ENCODE data around the gene SEM1.

SEM1 gene

DNA sequence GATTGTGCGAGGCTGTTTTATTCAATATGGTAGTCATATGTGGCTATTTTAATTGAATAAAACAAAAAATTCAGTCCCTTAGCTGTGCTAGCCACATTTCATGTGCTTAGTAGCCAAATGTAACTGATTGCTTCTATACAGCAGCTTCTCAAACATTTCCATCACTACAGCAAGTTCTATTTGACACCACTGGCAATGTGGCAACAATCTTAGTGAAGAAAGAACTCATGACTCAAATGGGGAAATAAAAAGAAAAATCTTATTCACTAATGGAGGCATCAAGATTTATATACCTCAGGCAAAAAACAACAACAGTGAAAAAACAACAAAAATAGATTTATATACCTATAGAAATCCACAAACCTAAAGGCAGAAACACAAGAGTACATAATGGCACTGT is 17.9 kb downstream of the SEM1 start:
- no peak overlapping the region for H4K91ac ChIP-seq (ENCODE audit: low read depth, low read length, poor library complexity)
- no peak overlapping the region for H3K4me2 ChIP-seq (ENCODE audit: insufficient read depth, low read length, poor library complexity, severe bottlenecking)
- peaks cover 0 to 5% of the 10 kb centered on the region in 2 donors for H3K9me3 ChIP-seq (replicated peaks in 1 of 2; ENCODE audit: control insufficient read depth in 2 of 2, insufficient read depth in 1 of 2, low read depth in 1 of 2, low read length in 2 of 2)
- no peaks in the 10 kb centered on the region for H3K4me1 ChIP-seq (ENCODE audit: control insufficient read depth in 2 of 2, insufficient read depth in 1 of 2, low read depth in 1 of 2, low read length in 2 of 2)
- H2BK12ac ChIP-seq (ENCODE audit: low read length): no peak overlapping the region
- no peak overlapping the region for H3K14ac ChIP-seq (ENCODE audit: low read length)
- no peak overlapping the region for H3K9ac ChIP-seq (ENCODE audit: low read depth, low read length, poor library complexity)
- H3K4me3 ChIP-seq (ENCODE audit: low read length in 2 of 2): no peak overlapping the region
- no peaks in the 10 kb centered on the region for H3K27me3 ChIP-seq (ENCODE audit: control insufficient read depth in 3 of 3, insufficient read depth in 3 of 3, low read depth in 1 of 3, low read length in 3 of 3)
- no CpG with 5 or more reads among the region's 1 CpG for WGBS, 2 donors (ENCODE audit: extremely low coverage in 2 of 2, insufficient read length in 2 of 2, insufficient replicate concordance in 1 of 2)
- H3K23ac ChIP-seq (ENCODE audit: low read depth, low read length, poor library complexity): no peak overlapping the region
- H3K18ac ChIP-seq (ENCODE audit: low read length): no peak overlapping the region
- H3K4ac ChIP-seq (ENCODE audit: low read length): no peak overlapping the region
- H2BK15ac ChIP-seq (ENCODE audit: low read length): no peak overlapping the region
- H2BK5ac ChIP-seq (ENCODE audit: low read length): no peak overlapping the region
- no peak overlapping the region for H3K27ac ChIP-seq (replicated peaks; ENCODE audit: low read length)
- DNase-seq (ENCODE audit: low spot score): no peak
- no peak overlapping the region for H2AFZ ChIP-seq (ENCODE audit: low read length)
- H4K8ac ChIP-seq (ENCODE audit: low read depth, low read length): no peak overlapping the region
- H3K36me3 ChIP-seq (replicated peaks in 1 of 2; ENCODE audit: control insufficient read depth in 2 of 2, insufficient read depth in 2 of 2, low read length in 2 of 2): peaks cover 0 to 72% of the 10 kb centered on the region in 2 donors
- no peaks in the 10 kb centered on the region for H3K79me1 ChIP-seq (ENCODE audit: low read depth, low read length)
- no peak overlapping the region for H2AK5ac ChIP-seq (ENCODE audit: low read depth, low read length)
- no peak overlapping the region for H2BK120ac ChIP-seq (ENCODE audit: low read depth, low read length)

GRCh38 chr7:96689414-96689813 is 20.2 kb downstream of the SEM1 start:
- H2BK15ac ChIP-seq (ENCODE audit: low read length): no peak overlapping the region
- no peak overlapping the region for H3K9ac ChIP-seq (ENCODE audit: low read depth, low read length, poor library complexity)
- H3K4me1 ChIP-seq (ENCODE audit: control insufficient read depth in 2 of 2, insufficient read depth in 1 of 2, low read depth in 1 of 2, low read length in 2 of 2): no peaks in the 10 kb centered on the region
- no peaks in the 10 kb centered on the region for H3K79me1 ChIP-seq (ENCODE audit: low read depth, low read length)
- H3K14ac ChIP-seq (ENCODE audit: low read length): no peak overlapping the region
- no peak overlapping the region for H3K23ac ChIP-seq (ENCODE audit: low read depth, low read length, poor library complexity)
- no peak overlapping the region for H3K27ac ChIP-seq (replicated peaks; ENCODE audit: low read length)
- no peak overlapping the region for H4K91ac ChIP-seq (ENCODE audit: low read depth, low read length, poor library complexity)
- H2BK12ac ChIP-seq (ENCODE audit: low read length): no peak overlapping the region
- no CpG with 5 or more reads among the region's 1 CpG for WGBS, 2 donors (ENCODE audit: extremely low coverage in 2 of 2, insufficient read length in 2 of 2, insufficient replicate concordance in 1 of 2)
- no peak for DNase-seq (ENCODE audit: low spot score)
- H2AFZ ChIP-seq (ENCODE audit: low read length): no peak overlapping the region
- no peak overlapping the region for H3K4me3 ChIP-seq (ENCODE audit: low read length in 2 of 2)
- peaks cover 0 to 65% of the 10 kb centered on the region in 2 donors for H3K36me3 ChIP-seq (replicated peaks in 1 of 2; ENCODE audit: control insufficient read depth in 2 of 2, insufficient read depth in 2 of 2, low read length in 2 of 2)
- no peaks in the 10 kb centered on the region for H3K27me3 ChIP-seq (ENCODE audit: control insufficient read depth in 3 of 3, insufficient read depth in 3 of 3, low read depth in 1 of 3, low read length in 3 of 3)
- H4K8ac ChIP-seq (ENCODE audit: low read depth, low read length): no peak overlapping the region
- H3K18ac ChIP-seq (ENCODE audit: low read length): no peak overlapping the region
- H3K9me3 ChIP-seq (replicated peaks in 1 of 2; ENCODE audit: control insufficient read depth in 2 of 2, insufficient read depth in 1 of 2, low read depth in 1 of 2, low read length in 2 of 2): peaks cover 0 to 5% of the 10 kb centered on the region in 2 donors
- H3K4me2 ChIP-seq (ENCODE audit: insufficient read depth, low read length, poor library complexity, severe bottlenecking): no peak overlapping the region
- no peak overlapping the region for H2BK120ac ChIP-seq (ENCODE audit: low read depth, low read length)
- no peak overlapping the region for H2BK5ac ChIP-seq (ENCODE audit: low read length)
- no peak overlapping the region for H2AK5ac ChIP-seq (ENCODE audit: low read depth, low read length)
- no peak overlapping the region for H3K4ac ChIP-seq (ENCODE audit: low read length)

DNA sequence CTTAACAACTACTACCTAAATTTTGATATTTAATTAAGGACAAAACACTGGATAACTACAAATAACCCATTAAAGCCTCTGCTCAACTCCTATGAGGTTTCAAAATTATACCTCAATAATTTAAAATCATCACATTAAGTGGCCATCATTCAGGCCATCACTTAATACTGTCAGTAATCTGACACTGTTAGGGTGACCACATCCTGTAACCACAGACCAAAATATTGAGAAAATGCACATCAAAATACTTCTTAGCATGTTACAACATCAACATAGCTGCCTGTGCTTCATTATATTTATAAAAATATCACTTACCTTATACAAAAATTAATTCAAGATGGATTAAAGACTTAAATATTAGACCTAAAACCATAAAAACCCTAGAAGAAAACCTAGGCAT is 23.3 kb downstream of the SEM1 start:
- Histone ChIP-seq H3K14ac (ENCODE audit: low read length) (no peak overlapping the region), H3K9me3 (replicated peaks in 1 of 2; ENCODE audit: control insufficient read depth in 2 of 2, insufficient read depth in 1 of 2, low read depth in 1 of 2, low read length in 2 of 2) (peaks cover 0 to 5% of the 10 kb centered on the region in 2 donors), H3K4ac (ENCODE audit: low read length) (no peak overlapping the region), H2BK5ac (ENCODE audit: low read length) (no peak overlapping the region), H2AK5ac (ENCODE audit: low read depth, low read length) (no peak overlapping the region), H3K23ac (ENCODE audit: low read depth, low read length, poor library complexity) (no peak overlapping the region), H2AFZ (ENCODE audit: low read length) (no peak overlapping the region), H3K18ac (ENCODE audit: low read length) (no peak overlapping the region), H3K4me3 (ENCODE audit: low read length in 2 of 2) (no peak overlapping the region), H3K4me2 (ENCODE audit: insufficient read depth, low read length, poor library complexity, severe bottlenecking) (no peak overlapping the region), H2BK120ac (ENCODE audit: low read depth, low read length) (no peak overlapping the region), H4K91ac (ENCODE audit: low read depth, low read length, poor library complexity) (no peak overlapping the region), H2BK15ac (ENCODE audit: low read length) (no peak overlapping the region), H3K9ac (ENCODE audit: low read depth, low read length, poor library complexity) (no peak overlapping the region), H3K4me1 (ENCODE audit: control insufficient read depth in 2 of 2, insufficient read depth in 1 of 2, low read depth in 1 of 2, low read length in 2 of 2) (no peaks in the 10 kb centered on the region), H3K27me3 (ENCODE audit: control insufficient read depth in 3 of 3, insufficient read depth in 3 of 3, low read depth in 1 of 3, low read length in 3 of 3) (no peaks in the 10 kb centered on the region), H3K36me3 (replicated peaks in 1 of 2; ENCODE audit: control insufficient read depth in 2 of 2, insufficient read depth in 2 of 2, low read length in 2 of 2) (peaks cover 0 to 35% of the 10 kb centered on the region in 2 donors), H3K79me1 (ENCODE audit: low read depth, low read length) (peaks cover 2% of the 10 kb centered on the region), H3K27ac (replicated peaks; ENCODE audit: low read length) (no peak overlapping the region), H4K8ac (ENCODE audit: low read depth, low read length) (no peak overlapping the region), H2BK12ac (ENCODE audit: low read length) (no peak overlapping the region)
- DNase-seq (ENCODE audit: low spot score): no peak

DNA sequence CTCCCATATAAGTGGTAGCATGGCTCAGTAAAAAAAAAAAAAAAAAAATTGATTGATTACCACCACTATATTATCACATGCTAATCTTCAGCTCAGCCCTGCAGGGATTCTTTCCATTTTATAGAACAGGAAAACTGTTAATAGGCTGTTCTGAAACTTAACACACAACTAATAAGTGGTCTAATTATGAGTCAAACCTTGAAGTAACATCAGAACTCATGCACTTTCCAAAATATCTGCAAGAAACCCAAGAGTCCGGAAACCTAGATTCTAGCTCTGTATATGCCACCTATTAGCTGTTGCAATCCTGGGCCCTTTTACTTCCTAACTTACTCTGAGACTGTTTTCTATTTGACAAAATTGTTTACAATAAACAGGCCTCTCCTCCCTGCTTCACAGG is 23.9 kb downstream of the SEM1 start:
- Histone ChIP-seq H3K9me3 (replicated peaks in 1 of 2; ENCODE audit: control insufficient read depth in 2 of 2, insufficient read depth in 1 of 2, low read depth in 1 of 2, low read length in 2 of 2) (peaks cover 0 to 5% of the 10 kb centered on the region in 2 donors), H3K18ac (ENCODE audit: low read length) (no peak overlapping the region), H2BK5ac (ENCODE audit: low read length) (no peak overlapping the region), H3K27me3 (ENCODE audit: control insufficient read depth in 3 of 3, insufficient read depth in 3 of 3, low read depth in 1 of 3, low read length in 3 of 3) (no peaks in the 10 kb centered on the region), H3K4me3 (ENCODE audit: low read length in 2 of 2) (no peak overlapping the region), H3K4ac (ENCODE audit: low read length) (no peak overlapping the region), H2BK15ac (ENCODE audit: low read length) (no peak overlapping the region), H3K36me3 (replicated peaks in 1 of 2; ENCODE audit: control insufficient read depth in 2 of 2, insufficient read depth in 2 of 2, low read length in 2 of 2) (peaks cover 0 to 30% of the 10 kb centered on the region in 2 donors), H3K4me1 (ENCODE audit: control insufficient read depth in 2 of 2, insufficient read depth in 1 of 2, low read depth in 1 of 2, low read length in 2 of 2) (no peaks in the 10 kb centered on the region), H4K91ac (ENCODE audit: low read depth, low read length, poor library complexity) (no peak overlapping the region), H3K23ac (ENCODE audit: low read depth, low read length, poor library complexity) (no peak overlapping the region), H3K9ac (ENCODE audit: low read depth, low read length, poor library complexity) (no peak overlapping the region), H2BK120ac (ENCODE audit: low read depth, low read length) (no peak overlapping the region), H2AK5ac (ENCODE audit: low read depth, low read length) (no peak overlapping the region), H2BK12ac (ENCODE audit: low read length) (no peak overlapping the region), H3K4me2 (ENCODE audit: insufficient read depth, low read length, poor library complexity, severe bottlenecking) (no peak overlapping the region), H3K79me1 (ENCODE audit: low read depth, low read length) (peaks cover 2% of the 10 kb centered on the region), H3K27ac (replicated peaks; ENCODE audit: low read length) (no peak overlapping the region), H4K8ac (ENCODE audit: low read depth, low read length) (no peak overlapping the region), H3K14ac (ENCODE audit: low read length) (no peak overlapping the region), H2AFZ (ENCODE audit: low read length) (no peak overlapping the region)
- DNase-seq (ENCODE audit: low spot score): no peak
- WGBS, 2 donors (ENCODE audit: extremely low coverage in 2 of 2, insufficient read length in 2 of 2, insufficient replicate concordance in 1 of 2): no CpG with 5 or more reads among the region's 1 CpG

Measured in neuronal stem cell (in vitro differentiated cells).